Activated B cell treated with CpG ODN at 0.5 μM for 24 hours (primary cell): ENCODE results near the gene PDPK1. TPM values are rescaled to one million over a fixed set of nuclear protein-coding genes. Genes with fewer than 3 reads are reported as not detected.
A peak's percentile ranks its signal among the peaks of the same experiment; 100 is the strongest.
"Not testable (repeated sequence)": the region's sequence is repeated elsewhere in the genome, so short reads cannot be mapped to it uniquely, and the experiment has no call there.

Experiments
- ATAC-seq: fragments of 200-7000 bp; cut with Tn5 transposase; one replicate; pipeline ENCODE4 v1.10.0; 2021; ENCODE audit warnings: low read depth, mild to moderate bottlenecking, moderate library complexity
- CTCF ChIA-PET: fragments of 350-600 bp; sonication (Branson Sonifier 250); formaldehyde crosslinking; loops from one replicate; lab custom pipeline; 2021; ENCODE audit warnings: antibody characterized with exemption; lab: Charles Lee
- POLR2A ChIA-PET: fragments of 350-600 bp; sonication (Branson Sonifier 250); formaldehyde crosslinking; loops from one replicate; lab custom pipeline; 2021; ENCODE audit warnings: antibody characterized with exemption; lab: Charles Lee
- DNase-seq: peaks from one replicate; pipeline ENCODE4 v3.0.0; 2022
- H3K27ac Mint-ChIP-seq: one replicate; pipeline ENCODE4 v1.8.0; 2020; ENCODE audit warnings: mixed read lengths
- H3K27me3 Mint-ChIP-seq: one replicate; pipeline ENCODE4 v1.8.0; 2021; ENCODE audit warnings: mixed read lengths
- H3K36me3 Mint-ChIP-seq: one replicate; pipeline ENCODE4 v1.8.0; 2021; ENCODE audit warnings: low read depth, mixed read lengths
- H3K4me1 Mint-ChIP-seq: one replicate; pipeline ENCODE4 v1.8.0; 2021; ENCODE audit warnings: mixed read lengths
- H3K4me3 Mint-ChIP-seq: one replicate; pipeline ENCODE4 v1.8.0; 2020; ENCODE audit warnings: mild to moderate bottlenecking, mixed read lengths
- H3K9me3 Mint-ChIP-seq: one replicate; pipeline ENCODE4 v1.8.0; 2020; ENCODE audit warnings: mixed read lengths
- intact Hi-C: fragments of 100-400 bp; cut with micrococcal nuclease; formaldehyde crosslinking; loops from one replicate; pipeline ENCODE4 v1.15.1; 2024
- total RNA-seq: library from RNA; stranded (reverse); gene quantifications from 2 replicates; pipeline ENCODE4 v1.2.3, GENCODE V29; 2022

Gene PDPK1
- total RNA-seq, 1 donor from 2014 or later: 62.0 TPM

- intact Hi-C loops, H3K4me3 Mint-ChIP-seq, DNase-seq, H3K36me3 Mint-ChIP-seq, H3K27ac Mint-ChIP-seq, H3K27me3 Mint-ChIP-seq, H3K4me1 Mint-ChIP-seq, H3K9me3 Mint-ChIP-seq, CTCF ChIA-PET, POLR2A ChIA-PET: not testable (repeated sequence)
- peak; percentile 83 for ATAC-seq
These were observed 101.4 kb downstream of the PDPK1 start for GRCh38 chr16:2639071-2639721.

DNA sequence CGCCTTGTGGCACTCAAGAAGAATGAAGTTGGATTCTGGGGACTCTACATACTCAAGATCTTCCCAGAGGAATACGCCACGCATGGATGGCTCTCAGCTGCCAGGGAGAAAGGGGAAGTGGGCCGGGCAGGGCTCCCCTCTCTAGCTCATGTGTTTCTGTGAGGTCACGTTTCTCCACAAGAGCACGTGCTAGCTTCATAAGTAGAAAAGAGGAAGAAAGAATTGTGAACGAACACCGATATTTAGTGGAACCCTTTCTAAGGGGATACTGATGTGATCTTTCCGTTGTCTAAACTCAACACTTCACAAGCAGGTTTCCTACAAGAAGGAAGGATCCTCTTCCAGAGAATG is 101.9 kb downstream of the PDPK1 start:
- H3K36me3 Mint-ChIP-seq, H3K4me3 Mint-ChIP-seq, CTCF ChIA-PET, H3K9me3 Mint-ChIP-seq, H3K27ac Mint-ChIP-seq, intact Hi-C loops, H3K4me1 Mint-ChIP-seq, POLR2A ChIA-PET, H3K27me3 Mint-ChIP-seq: not testable (repeated sequence)
- ATAC-seq (peak; percentile 70), DNase-seq (peak; percentile 38)

DNA sequence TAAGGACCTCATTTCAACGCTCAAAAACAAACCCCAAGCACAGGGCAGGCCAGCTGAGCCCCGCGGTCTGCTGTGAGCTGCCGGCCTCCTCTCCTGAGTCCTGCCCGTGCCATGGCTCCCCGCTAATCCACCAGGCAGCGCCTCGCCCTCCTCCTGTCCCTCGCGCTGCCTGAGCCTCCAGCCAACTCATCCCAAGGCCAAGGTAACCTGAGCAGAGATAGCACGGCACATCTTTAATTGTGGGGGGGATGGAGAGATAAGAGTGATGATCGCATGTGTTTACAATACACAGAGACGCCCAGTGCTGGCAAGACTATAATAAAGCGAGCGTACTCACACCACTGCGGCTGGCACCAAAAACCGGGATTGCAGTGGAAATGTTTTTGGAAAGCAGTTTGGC is 104.7 kb downstream of the PDPK1 start:
- H3K4me1 Mint-ChIP-seq, H3K27ac Mint-ChIP-seq, intact Hi-C loops, H3K27me3 Mint-ChIP-seq, CTCF ChIA-PET, H3K4me3 Mint-ChIP-seq, H3K9me3 Mint-ChIP-seq, H3K36me3 Mint-ChIP-seq, DNase-seq, POLR2A ChIA-PET, ATAC-seq: not testable (repeated sequence)

DNA sequence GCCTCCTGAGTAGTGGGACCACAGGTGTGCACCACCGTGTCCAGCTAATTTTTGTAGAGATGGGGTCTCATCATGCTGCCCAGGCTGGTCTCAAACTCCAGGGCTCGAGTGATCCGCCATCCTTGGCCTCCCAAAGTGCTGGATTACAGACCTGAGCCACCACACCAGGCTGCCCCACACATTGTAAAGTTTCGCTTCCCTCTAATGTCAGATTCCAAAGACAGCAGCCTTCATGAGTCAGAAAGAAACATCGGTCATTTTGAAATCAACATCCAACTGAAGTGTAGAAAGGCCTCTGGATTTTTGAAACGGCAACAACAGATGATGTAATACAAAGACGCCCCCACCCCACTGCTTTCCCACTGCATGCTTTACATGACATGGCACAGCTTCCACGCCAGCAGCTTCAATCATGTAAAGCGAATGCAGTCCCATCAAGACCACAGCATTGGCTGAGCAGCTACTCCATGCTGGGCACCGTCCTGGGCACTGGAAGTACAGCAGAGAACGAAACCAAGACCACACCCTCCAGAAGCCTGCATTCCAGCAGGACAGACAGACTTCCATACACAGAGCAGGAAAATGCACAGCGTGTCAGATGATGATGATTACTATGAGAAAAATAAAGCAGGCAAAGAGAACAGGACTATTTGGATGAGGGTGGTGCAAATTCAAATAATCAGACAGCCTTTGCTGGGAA is 107.1 kb downstream of the PDPK1 start:
- H3K27ac Mint-ChIP-seq, CTCF ChIA-PET, DNase-seq, H3K4me3 Mint-ChIP-seq, H3K27me3 Mint-ChIP-seq, H3K9me3 Mint-ChIP-seq, POLR2A ChIA-PET, H3K4me1 Mint-ChIP-seq, intact Hi-C loops, H3K36me3 Mint-ChIP-seq: not testable (repeated sequence)
- ATAC-seq: peak; percentile 46

GRCh38 chr16:2651268-2651871 is 113.5 kb downstream of the PDPK1 start:
- H3K36me3 Mint-ChIP-seq, POLR2A ChIA-PET, H3K27ac Mint-ChIP-seq, intact Hi-C loops, H3K4me1 Mint-ChIP-seq, DNase-seq, H3K9me3 Mint-ChIP-seq, ATAC-seq, H3K27me3 Mint-ChIP-seq, CTCF ChIA-PET, H3K4me3 Mint-ChIP-seq: not testable (repeated sequence)

Other genes with a start within 250 kb of the PDPK1 start
- gene ABCA3, start 197.3 kb upstream of the PDPK1 start, total RNA-seq: 2.4 and 3.1 TPM in 2 replicates
- gene CCNF, start 108.6 kb upstream of the PDPK1 start, total RNA-seq: 5.3 and 5.5 TPM in 2 replicates
- gene TEDC2, start 77.9 kb upstream of the PDPK1 start, total RNA-seq: 3.4 and 4.4 TPM in 2 replicates
- not detected in 2 replicates for gene NTN3, start 66.7 kb upstream of the PDPK1 start, total RNA-seq
- 9.1 and 12.6 TPM in 2 replicates for gene TBC1D24, start 62.9 kb upstream of the PDPK1 start, total RNA-seq
- gene ATP6V0C, start 24.1 kb upstream of the PDPK1 start, total RNA-seq: 74.9 and 91.4 TPM in 2 replicates
- 65.5 and 90.8 TPM in 2 replicates for gene AMDHD2, start 17.6 kb upstream of the PDPK1 start, total RNA-seq
- 0.16 and 0.66 TPM in 2 replicates for gene CEMP1, start 6.6 kb upstream of the PDPK1 start, total RNA-seq
- 30.3 and 31.4 TPM in 2 replicates for gene KCTD5, start 144.5 kb downstream of the PDPK1 start, total RNA-seq
- gene PRSS27, start 182.2 kb downstream of the PDPK1 start, total RNA-seq: 1.5 and 1.8 TPM in 2 replicates
- gene SRRM2, start 214.6 kb downstream of the PDPK1 start, total RNA-seq: 891 and 963 TPM in 2 replicates
- gene ELOB, start 239.3 kb downstream of the PDPK1 start, total RNA-seq: 172 and 190 TPM in 2 replicates
- not detected in 2 replicates for gene PRSS33, start 249.5 kb downstream of the PDPK1 start, total RNA-seq